ENCODE results near the gene OVCH1. TPM values are rescaled to one million over a fixed set of nuclear protein-coding genes. Genes with fewer than 3 reads are reported as not detected.

OVCH1 gene
- total RNA-seq (1 to 10 TPM; 1.6 to 5.7 (median 3.2) TPM), polyA plus RNA-seq (under 1 TPM; 0.03 to 0.32 (median 0.20) TPM)
- long read RNA-seq, donor 1 = 0 reads
- long read RNA-seq, donor 2 = 0 reads

GRCh38 chr12:29497588-29497987 is at the start of gene OVCH1:
Gene OVCH1 (minus strand): TSS chr12:29497686. CDS start chr12:29497686, 0 bp downstream.
- H3K4me1 ChIP-seq = no peaks in the 10 kb centered on the region
- H3K9me3 ChIP-seq = no peaks in the 10 kb centered on the region
- intact Hi-C loops (cut with DNase I; ENCODE audit: low total_unique reads) = no loop called here
- peak in 2 of 3 donors; percentile 43 to 70 for TF ChIP-seq POLR2AphosphoS5 (IDR thresholded peaks at IDR 0.05)
- TF ChIP-seq POLR2A (IDR thresholded peaks at IDR 0.05) = no peak
- H3K4me3 ChIP-seq = no peak within 1 kb of the TSS
- no peaks in the 10 kb centered on the region for H3K27me3 ChIP-seq (replicated peaks in 1 of 7)
- H3K27ac ChIP-seq = peak within 1 kb of the TSS in 1 of 8 donors; percentile 7
- WGBS, 5 donors = 91 to 97% (median 92%) methylated on average over 17 to 18 of the region's 18 CpGs
- DNase-seq = no peak
- H3K36me3 ChIP-seq = peaks cover 0 to 4% (median under 1%) of the 10 kb centered on the region in 6 donors

DNA sequence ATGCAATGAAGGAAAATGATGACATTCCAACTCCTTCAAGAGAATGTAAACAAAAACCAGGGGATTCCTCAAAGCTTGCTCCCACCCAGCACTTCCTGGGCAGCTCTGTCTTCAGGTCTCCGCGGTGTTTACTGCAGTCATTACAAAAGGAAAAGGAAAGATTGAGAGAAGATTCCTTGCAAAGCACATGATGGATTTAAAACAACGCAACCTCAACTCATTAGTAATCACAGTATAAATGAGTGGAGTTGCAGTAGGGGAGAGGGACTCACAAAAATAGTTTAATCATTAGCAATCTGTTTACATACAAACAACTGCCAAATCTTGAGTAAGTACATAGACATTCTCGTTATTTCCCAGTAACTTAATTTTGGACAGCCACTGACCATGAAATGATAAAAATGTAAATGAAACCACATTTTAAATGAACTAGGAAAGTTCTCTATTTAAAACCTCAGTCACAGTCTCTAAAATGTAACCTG is 49.7 kb upstream of the OVCH1 start:
- WGBS, 5 donors = 67 to 78% (median 78%) methylated on average over 4 of the region's 4 CpGs
- Histone ChIP-seq H3K9me3 (no peaks in the 10 kb centered on the region), H3K27ac (peak overlapping the region in 5 of 8 donors; percentile 12 to 65 (median 45)), H3K4me1 (peaks cover 0 to 38% (median 8%) of the 10 kb centered on the region in 6 donors), H3K36me3 (peaks cover 0 to 8% (median 0%) of the 10 kb centered on the region in 6 donors), H3K27me3 (replicated peaks in 1 of 7) (peaks cover 0 to 3% (median 0%) of the 10 kb centered on the region in 7 donors), H3K4me3 (no peak overlapping the region)
- intact Hi-C loops (cut with DNase I; ENCODE audit: low total_unique reads) = no loop called here
- TF ChIP-seq, protein P1, sequence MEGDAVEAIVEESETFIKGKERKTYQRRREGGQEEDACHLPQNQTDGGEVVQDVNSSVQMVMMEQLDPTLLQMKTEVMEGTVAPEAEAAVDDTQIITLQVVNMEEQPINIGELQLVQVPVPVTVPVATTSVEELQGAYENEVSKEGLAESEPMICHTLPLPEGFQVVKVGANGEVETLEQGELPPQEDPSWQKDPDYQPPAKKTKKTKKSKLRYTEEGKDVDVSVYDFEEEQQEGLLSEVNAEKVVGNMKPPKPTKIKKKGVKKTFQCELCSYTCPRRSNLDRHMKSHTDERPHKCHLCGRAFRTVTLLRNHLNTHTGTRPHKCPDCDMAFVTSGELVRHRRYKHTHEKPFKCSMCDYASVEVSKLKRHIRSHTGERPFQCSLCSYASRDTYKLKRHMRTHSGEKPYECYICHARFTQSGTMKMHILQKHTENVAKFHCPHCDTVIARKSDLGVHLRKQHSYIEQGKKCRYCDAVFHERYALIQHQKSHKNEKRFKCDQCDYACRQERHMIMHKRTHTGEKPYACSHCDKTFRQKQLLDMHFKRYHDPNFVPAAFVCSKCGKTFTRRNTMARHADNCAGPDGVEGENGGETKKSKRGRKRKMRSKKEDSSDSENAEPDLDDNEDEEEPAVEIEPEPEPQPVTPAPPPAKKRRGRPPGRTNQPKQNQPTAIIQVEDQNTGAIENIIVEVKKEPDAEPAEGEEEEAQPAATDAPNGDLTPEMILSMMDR (IDR thresholded peaks at IDR 0.05 in 8 of 11, conservative IDR thresholded peaks at IDR 0.05 in 3 of 11) = no peak
- TF ChIP-seq POLR2AphosphoS5 (IDR thresholded peaks at IDR 0.05) (no peak), POLR2A (IDR thresholded peaks at IDR 0.05) (no peak)
- DNase-seq = no peak

DNA sequence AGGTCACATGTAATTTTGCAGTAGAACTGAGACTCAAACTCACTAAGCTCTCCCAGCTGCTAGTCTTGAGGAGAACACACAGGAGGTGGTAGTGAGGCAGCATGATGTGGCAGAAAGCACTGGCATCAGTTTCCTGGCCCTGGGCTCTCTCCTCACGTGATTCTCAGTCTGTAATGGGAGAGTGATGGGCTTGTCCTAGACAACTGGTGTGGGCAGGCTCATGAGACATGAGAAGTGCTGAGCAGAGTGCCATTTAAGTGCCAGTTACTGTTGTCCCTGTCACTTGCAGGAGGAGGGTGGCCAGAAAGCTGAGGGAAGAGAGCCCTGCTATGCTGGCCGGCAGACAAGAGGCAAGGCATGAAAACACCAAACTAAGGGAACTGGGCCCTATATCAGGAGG is 48.5 kb upstream of the OVCH1 start:
- intact Hi-C loops (cut with DNase I; ENCODE audit: low total_unique reads) = no loop called here
- TF ChIP-seq POLR2A (IDR thresholded peaks at IDR 0.05) = no peak
- no peak for TF ChIP-seq POLR2AphosphoS5 (IDR thresholded peaks at IDR 0.05)
- TF ChIP-seq, protein P1 (IDR thresholded peaks at IDR 0.05 in 8 of 11, conservative IDR thresholded peaks at IDR 0.05 in 3 of 11) = no peak

DNA sequence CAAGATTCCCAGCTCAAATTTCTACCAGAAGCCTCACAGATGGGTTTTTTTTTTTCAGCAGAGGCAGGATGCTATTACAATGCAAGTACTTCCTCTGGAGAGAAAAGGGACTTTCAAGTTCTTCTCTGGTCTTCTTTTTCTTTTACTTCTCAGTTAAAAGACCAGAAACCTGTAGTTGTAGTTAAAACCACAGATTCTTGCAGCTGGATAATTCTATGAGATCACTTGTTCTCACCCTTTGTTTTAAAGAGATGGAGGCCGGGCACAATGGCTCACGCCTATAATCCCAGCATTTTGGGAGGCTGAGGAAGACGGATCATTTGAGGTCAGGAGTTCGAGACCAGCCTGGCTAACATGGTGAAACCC is 47.6 kb upstream of the OVCH1 start:
- Histone ChIP-seq H3K27me3 (replicated peaks in 1 of 7) (peaks cover 0 to 4% (median 0%) of the 10 kb centered on the region in 7 donors), H3K4me1 (peaks cover 0 to 25% (median 7%) of the 10 kb centered on the region in 6 donors), H3K9me3 (no peaks in the 10 kb centered on the region), H3K4me3 (no peak overlapping the region), H3K36me3 (peaks cover 0 to 8% (median 0%) of the 10 kb centered on the region in 6 donors), H3K27ac (peak overlapping the region in 4 of 8 donors; percentile 0 to 62 (median 50))
- 74 to 88% (median 78%) methylated on average over 4 of the region's 4 CpGs for WGBS, 5 donors
- no peak for DNase-seq
- intact Hi-C loops (cut with DNase I; ENCODE audit: low total_unique reads) = no loop called here
- TF ChIP-seq, protein P1 (IDR thresholded peaks at IDR 0.05 in 8 of 11, conservative IDR thresholded peaks at IDR 0.05 in 3 of 11) = no peak
- TF ChIP-seq POLR2AphosphoS5 (IDR thresholded peaks at IDR 0.05) (no peak), POLR2A (IDR thresholded peaks at IDR 0.05) (no peak)

More for the DNA sequence above, 48.5 kb upstream of the OVCH1 start:
- H3K36me3 ChIP-seq = peaks cover 0 to 8% (median 0%) of the 10 kb centered on the region in 6 donors
- WGBS, 5 donors = 70 to 82% (median 74%) methylated on average over 2 of the region's 2 CpGs
- H3K27ac ChIP-seq = peak overlapping the region in 7 of 8 donors; percentile 12 to 62 (median 45)
- H3K27me3 ChIP-seq (replicated peaks in 1 of 7) = peaks cover 0 to 4% (median 0%) of the 10 kb centered on the region in 7 donors
- DNase-seq = no peak
- no peaks in the 10 kb centered on the region for H3K9me3 ChIP-seq
- H3K4me1 ChIP-seq = peaks cover 0 to 27% (median 7%) of the 10 kb centered on the region in 6 donors
- H3K4me3 ChIP-seq = no peak overlapping the region

All from spleen (tissue), 13 donors.